Muscle layer of colon (tissue), 2 donors: ENCODE data around the gene DOK3.
"Not testable (repeated sequence)": the region's sequence is repeated elsewhere in the genome, so short reads cannot be mapped to it uniquely, and the experiment has no call there.

ENCODE experiments used
- H3K27ac ChIP-seq: one replicate; pipeline ENCODE4 v1.7.0; 2013; ENCODE audit warnings: low read depth, mild to moderate bottlenecking, low read length, moderate library complexity
- H3K27me3 ChIP-seq, 2 donors: one replicate each; pipeline ENCODE4 v1.7.0; 2013; ENCODE audit warnings: low read length in 2 of 2, mild to moderate bottlenecking in 2 of 2; ENCODE audit not compliant: insufficient read depth in 2 of 2, control insufficient read depth in 1 of 2
- H3K36me3 ChIP-seq: one replicate; pipeline ENCODE4 v1.7.0; 2013; ENCODE audit warnings: mild to moderate bottlenecking, low read length; ENCODE audit not compliant: insufficient read depth
- H3K4me1 ChIP-seq: one replicate; pipeline ENCODE4 v1.7.0; 2013; ENCODE audit warnings: mild to moderate bottlenecking, low read length; ENCODE audit not compliant: insufficient read depth
- H3K4me3 ChIP-seq, 2 donors: one replicate each; pipeline ENCODE4 v1.7.0; 2013; ENCODE audit warnings: low read length in 2 of 2, low read depth in 1 of 2, mild to moderate bottlenecking in 1 of 2, moderate library complexity in 1 of 2
- H3K9ac ChIP-seq: one replicate; pipeline ENCODE4 v1.7.0; 2013; ENCODE audit warnings: low read length
- H3K9me3 ChIP-seq: one replicate; pipeline ENCODE4 v1.7.0; 2013; ENCODE audit warnings: mild to moderate bottlenecking, low read length
- donor health status: abdominal sarcoma.
- donor health status: Adenocarcinoma of cecum.

Gene DOK3

GRCh38 chr5:177493795-177494345, 15.8 kb downstream of the DOK3 start:
- peak overlapping the region; percentile 100 for H3K27ac ChIP-seq
- H3K4me3 ChIP-seq: peak overlapping the region; percentile 9 to 61
- H3K9ac ChIP-seq: peak overlapping the region; percentile 82
- H3K27me3 ChIP-seq: no peaks in the 10 kb centered on the region
- H3K4me1 ChIP-seq: peaks cover 64% of the 10 kb centered on the region
- peaks cover 46% of the 10 kb centered on the region for H3K36me3 ChIP-seq
- H3K9me3 ChIP-seq: no peaks in the 10 kb centered on the region

- Histone ChIP-seq H3K9ac (peak overlapping the region; percentile 82), H3K9me3 (no peaks in the 10 kb centered on the region), H3K27ac (peak overlapping the region; percentile 100), H3K4me3 (peak overlapping the region; percentile 2 to 61), H3K36me3 (peaks cover 56% of the 10 kb centered on the region), H3K4me1 (peaks cover 65% of the 10 kb centered on the region), H3K27me3 (no peaks in the 10 kb centered on the region)
Measured at GRCh38 chr5:177492841-177493240, 16.8 kb downstream of the DOK3 start.

- Histone ChIP-seq H3K9ac (peak overlapping the region; percentile 82), H3K4me1 (peaks cover 71% of the 10 kb centered on the region), H3K27ac (peak overlapping the region; percentile 100), H3K9me3 (no peaks in the 10 kb centered on the region), H3K27me3 (no peaks in the 10 kb centered on the region), H3K4me3 (peak overlapping the region; percentile 2 to 61), H3K36me3 (peaks cover 63% of the 10 kb centered on the region)
Measured at GRCh38 chr5:177491983-177492746, 17.5 kb downstream of the DOK3 start.

GRCh38 chr5:177491429-177491945, 18.1 kb downstream of the DOK3 start:
- Histone ChIP-seq H3K27me3 (no peaks in the 10 kb centered on the region), H3K9me3 (no peaks in the 10 kb centered on the region), H3K36me3 (peaks cover 68% of the 10 kb centered on the region), H3K4me1 (peaks cover 72% of the 10 kb centered on the region), H3K4me3 (no peak overlapping the region), H3K9ac (no peak overlapping the region), H3K27ac (peak overlapping the region; percentile 61)

GRCh38 chr5:177490992-177491391, 18.6 kb downstream of the DOK3 start:
- H3K9me3 ChIP-seq: no peaks in the 10 kb centered on the region
- peaks cover 73% of the 10 kb centered on the region for H3K4me1 ChIP-seq
- H3K36me3 ChIP-seq: peaks cover 73% of the 10 kb centered on the region
- peak overlapping the region in 1 of 2 donors; percentile 14 for H3K4me3 ChIP-seq
- peak overlapping the region; percentile 61 for H3K27ac ChIP-seq
- H3K27me3 ChIP-seq: no peaks in the 10 kb centered on the region
- no peak overlapping the region for H3K9ac ChIP-seq

GRCh38 chr5:177490311-177490991, 19.2 kb downstream of the DOK3 start:
- peak overlapping the region; percentile 61 for H3K27ac ChIP-seq
- H3K9me3 ChIP-seq: no peaks in the 10 kb centered on the region
- H3K4me3 ChIP-seq: no peak overlapping the region
- H3K27me3 ChIP-seq: no peaks in the 10 kb centered on the region
- H3K9ac ChIP-seq: no peak overlapping the region
- peaks cover 75% of the 10 kb centered on the region for H3K36me3 ChIP-seq
- peaks cover 70% of the 10 kb centered on the region for H3K4me1 ChIP-seq

GRCh38 chr5:177489119-177489716, 20.4 kb downstream of the DOK3 start:
- H3K27me3 ChIP-seq: no peaks in the 10 kb centered on the region
- H3K4me3 ChIP-seq: no peak overlapping the region
- H3K4me1 ChIP-seq: peaks cover 74% of the 10 kb centered on the region
- H3K36me3 ChIP-seq: peaks cover 83% of the 10 kb centered on the region
- H3K9ac ChIP-seq: no peak overlapping the region
- peak overlapping the region; percentile 43 for H3K27ac ChIP-seq
- no peaks in the 10 kb centered on the region for H3K9me3 ChIP-seq

GRCh38 chr5:177487975-177488374, 21.7 kb downstream of the DOK3 start:
- no peaks in the 10 kb centered on the region for H3K9me3 ChIP-seq
- peaks cover 73% of the 10 kb centered on the region for H3K4me1 ChIP-seq
- no peaks in the 10 kb centered on the region for H3K27me3 ChIP-seq
- peak overlapping the region; percentile 41 for H3K27ac ChIP-seq
- no peak overlapping the region for H3K4me3 ChIP-seq
- H3K9ac ChIP-seq: no peak overlapping the region
- peaks cover 84% of the 10 kb centered on the region for H3K36me3 ChIP-seq

GRCh38 chr5:177487144-177487543, 22.5 kb downstream of the DOK3 start:
- no peak overlapping the region for H3K27ac ChIP-seq
- H3K4me1 ChIP-seq: peaks cover 73% of the 10 kb centered on the region
- H3K36me3 ChIP-seq: peaks cover 79% of the 10 kb centered on the region
- no peaks in the 10 kb centered on the region for H3K9me3 ChIP-seq
- no peak overlapping the region for H3K9ac ChIP-seq
- H3K27me3 ChIP-seq: no peaks in the 10 kb centered on the region
- H3K4me3 ChIP-seq: no peak overlapping the region

- Histone ChIP-seq H3K4me1 (peaks cover 80% of the 10 kb centered on the region), H3K36me3 (peaks cover 82% of the 10 kb centered on the region)
Measured at GRCh38 chr5:177486256-177486655, 23.4 kb downstream of the DOK3 start.

GRCh38 chr5:177485753-177486152, 23.9 kb downstream of the DOK3 start:
- Histone ChIP-seq H3K27ac (peak overlapping the region; percentile 80), H3K36me3 (peaks cover 77% of the 10 kb centered on the region), H3K4me1 (peaks cover 76% of the 10 kb centered on the region)
- H3K4me3 ChIP-seq, H3K9ac ChIP-seq, H3K9me3 ChIP-seq, H3K27me3 ChIP-seq: not testable (repeated sequence)

More at GRCh38 chr5:177486256-177486655, 23.4 kb downstream of the DOK3 start:
- Histone ChIP-seq H3K9ac (no peak overlapping the region), H3K27me3 (no peaks in the 10 kb centered on the region), H3K9me3 (no peaks in the 10 kb centered on the region), H3K27ac (no peak overlapping the region), H3K4me3 (no peak overlapping the region)
